Lower leg skin (tissue), 4 donors: ENCODE results near the gene CREB3L1. TPM values are rescaled to one million over a fixed set of nuclear protein-coding genes. Genes with fewer than 3 reads are reported as not detected.

Experiments used
- DNase-seq, 2 donors: peaks; one replicate each; pipeline ENCODE4 v3.0.0-alpha.2; 2019; ENCODE audit warnings: low spot score in 2 of 2
- H3K4me3 ChIP-seq: fragments of 200-600 bp; sonication (generic); 2 replicates; pipeline ENCODE4 v1.5.1; 2017; ENCODE audit warnings: mild to moderate bottlenecking, low read depth; ENCODE audit not compliant: poor library complexity, severe bottlenecking
- CTCF ChIP-seq, 3 donors: fragments of 450-650 bp; IDR thresholded peaks; one replicate each; pipeline ENCODE4 v1.5.1; 2016; ENCODE audit warnings: antibody characterized with exemption in 3 of 3, mild to moderate bottlenecking in 3 of 3, moderate library complexity in 2 of 3
- POLR2A ChIP-seq, 2 donors: fragments of 450-650 bp; IDR thresholded peaks; one replicate each; pipeline ENCODE4 v1.6.1; 2016 to 2017; ENCODE audit warnings: antibody characterized with exemption in 2 of 2, mild to moderate bottlenecking in 1 of 2, moderate library complexity in 1 of 2
- WGBS, 2 donors: methylation state at CpG; one replicate each; pipeline ENCODE4 v1.1.5; 2018; 5-methylcytosine and 5-hydroxymethylcytosine counted together
- intact Hi-C: fragments of 100-400 bp; cut with DNase I; formaldehyde crosslinking; loops from one replicate; pipeline ENCODE4 v1.15.0; 2023; ENCODE audit warnings: low total_unique reads
- total RNA-seq, 4 donors: library from RNA; depleted of rRNA; stranded (reverse); fragments of >200 nt; gene quantifications; one replicate each; pipeline ENCODE4 v1.1.0, GENCODE V29; 2016

Gene CREB3L1
- total RNA-seq, 4 donors from 2014 or later = 0.15 to 2.3 (median 0.54) TPM

- no peak for TF ChIP-seq CTCF (IDR thresholded peaks at IDR 0.05)
- no peak for TF ChIP-seq POLR2A (IDR thresholded peaks at IDR 0.05)
- 94 to 95% methylated on average over 6 of the region's 6 CpGs for WGBS, 2 donors
- H3K4me3 ChIP-seq = no peak overlapping the region
- intact Hi-C loops = no loop called here
- DNase-seq = no peak
Observed at GRCh38 chr11:46335271-46335670, 57.8 kb downstream of the CREB3L1 start.

GRCh38 chr11:46335890-46336562, 58.6 kb downstream of the CREB3L1 start:
- DNase-seq = no peak
- TF ChIP-seq POLR2A (IDR thresholded peaks at IDR 0.05) (no peak), CTCF (IDR thresholded peaks at IDR 0.05) (no peak)
- WGBS, 2 donors = 87 to 89% methylated on average over 11 of the region's 11 CpGs
- H3K4me3 ChIP-seq = no peak overlapping the region
- intact Hi-C loops = no loop called here

GRCh38 chr11:46336563-46337180, 59.2 kb downstream of the CREB3L1 start:
- no peak overlapping the region for H3K4me3 ChIP-seq
- no peak for DNase-seq
- intact Hi-C loops = no loop called here
- no peak for TF ChIP-seq POLR2A (IDR thresholded peaks at IDR 0.05)
- TF ChIP-seq CTCF (IDR thresholded peaks at IDR 0.05) = no peak
- WGBS, 2 donors = 90 to 91% methylated on average over 12 of the region's 12 CpGs

GRCh38 chr11:46337626-46338345, 60.3 kb downstream of the CREB3L1 start:
- H3K4me3 ChIP-seq = no peak overlapping the region
- no peak for TF ChIP-seq CTCF (IDR thresholded peaks at IDR 0.05)
- no peak for TF ChIP-seq POLR2A (IDR thresholded peaks at IDR 0.05)
- DNase-seq = no peak
- 84 to 92% methylated on average over 13 of the region's 13 CpGs for WGBS, 2 donors
- intact Hi-C loops = no loop called here

GRCh38 chr11:46338636-46338987, 61.1 kb downstream of the CREB3L1 start:
- intact Hi-C loops = no loop called here
- DNase-seq = no peak
- no peak overlapping the region for H3K4me3 ChIP-seq
- TF ChIP-seq CTCF (IDR thresholded peaks at IDR 0.05) = no peak
- no peak for TF ChIP-seq POLR2A (IDR thresholded peaks at IDR 0.05)
- WGBS, 2 donors = 24 to 31% methylated on average over 9 of the region's 9 CpGs
